GM19324 (cell line): ENCODE measurements around the gene KMT2E.
A peak's percentile ranks its signal among the peaks of the same experiment; 100 is the strongest.
"Not testable (repeated sequence)": the region's sequence is repeated elsewhere in the genome, so short reads cannot be mapped to it uniquely, and the experiment has no call there.

Experiments
- ATAC-seq: cut with Tn5 transposase; IDR thresholded peaks from one replicate; pipeline ENCODE4 v1.9.1; 2021; ENCODE audit warnings: mild to moderate bottlenecking, moderate library complexity; ENCODE audit not compliant: unreplicated experiment, low FRiP score

Gene KMT2E

GRCh38 chr7:104981672-104982037, 32.4 kb upstream of the KMT2E start:
- ATAC-seq: no peak

GRCh38 chr7:104982308-104983075, 31.5 kb upstream of the KMT2E start:
- no peak for ATAC-seq

- ATAC-seq: no peak
Measured at GRCh38 chr7:104983076-104983577, 30.9 kb upstream of the KMT2E start.

- ATAC-seq: peak; percentile 91
Measured at GRCh38 chr7:104983578-104984539, 30.1 kb upstream of the KMT2E start.

- ATAC-seq: no peak
Measured at GRCh38 chr7:104984585-104985258, 29.3 kb upstream of the KMT2E start.

- no peak for ATAC-seq
Measured at GRCh38 chr7:104985259-104985617, 28.8 kb upstream of the KMT2E start.

GRCh38 chr7:104986628-104987259, 27.3 kb upstream of the KMT2E start:
- ATAC-seq: no peak

- ATAC-seq: not testable (repeated sequence)
Measured at GRCh38 chr7:104987403-104987802, 26.6 kb upstream of the KMT2E start.

- ATAC-seq: no peak
Measured at GRCh38 chr7:104990983-104991382, 23.0 kb upstream of the KMT2E start.

GRCh38 chr7:104992306-104992705, 21.7 kb upstream of the KMT2E start:
- ATAC-seq: no peak

- ATAC-seq: no peak
Measured at GRCh38 chr7:104993217-104993862, 20.7 kb upstream of the KMT2E start.

- no peak for ATAC-seq
Measured at GRCh38 chr7:104998040-104998752, 15.8 kb upstream of the KMT2E start.

GRCh38 chr7:105000200-105000599, 13.8 kb upstream of the KMT2E start:
- ATAC-seq: no peak

GRCh38 chr7:105000927-105001336, 13.1 kb upstream of the KMT2E start:
- ATAC-seq: no peak

- no peak for ATAC-seq
Measured at GRCh38 chr7:105001652-105002184, 12.3 kb upstream of the KMT2E start.

GRCh38 chr7:105003275-105003674, 10.7 kb upstream of the KMT2E start:
- no peak for ATAC-seq

GRCh38 chr7:105003872-105004510, 10.0 kb upstream of the KMT2E start:
- ATAC-seq: no peak

GRCh38 chr7:105005006-105005405, 9.0 kb upstream of the KMT2E start:
- ATAC-seq: not testable (repeated sequence)
